ENCODE data around the gene WEE1.

Gene WEE1

GRCh38 chr11:9639099-9639498 lies 65.6 kb downstream of the WEE1 start:
- TF ChIP-seq, protein P1, sequence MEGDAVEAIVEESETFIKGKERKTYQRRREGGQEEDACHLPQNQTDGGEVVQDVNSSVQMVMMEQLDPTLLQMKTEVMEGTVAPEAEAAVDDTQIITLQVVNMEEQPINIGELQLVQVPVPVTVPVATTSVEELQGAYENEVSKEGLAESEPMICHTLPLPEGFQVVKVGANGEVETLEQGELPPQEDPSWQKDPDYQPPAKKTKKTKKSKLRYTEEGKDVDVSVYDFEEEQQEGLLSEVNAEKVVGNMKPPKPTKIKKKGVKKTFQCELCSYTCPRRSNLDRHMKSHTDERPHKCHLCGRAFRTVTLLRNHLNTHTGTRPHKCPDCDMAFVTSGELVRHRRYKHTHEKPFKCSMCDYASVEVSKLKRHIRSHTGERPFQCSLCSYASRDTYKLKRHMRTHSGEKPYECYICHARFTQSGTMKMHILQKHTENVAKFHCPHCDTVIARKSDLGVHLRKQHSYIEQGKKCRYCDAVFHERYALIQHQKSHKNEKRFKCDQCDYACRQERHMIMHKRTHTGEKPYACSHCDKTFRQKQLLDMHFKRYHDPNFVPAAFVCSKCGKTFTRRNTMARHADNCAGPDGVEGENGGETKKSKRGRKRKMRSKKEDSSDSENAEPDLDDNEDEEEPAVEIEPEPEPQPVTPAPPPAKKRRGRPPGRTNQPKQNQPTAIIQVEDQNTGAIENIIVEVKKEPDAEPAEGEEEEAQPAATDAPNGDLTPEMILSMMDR (IDR thresholded peaks at IDR 0.05; ENCODE audit: insufficient read depth, low read depth, low read length, missing control alignments), result no peak
- no peak for DNase-seq (ENCODE audit: low read depth)
- H3K4me3 ChIP-seq (ENCODE audit: low read length), result no peak overlapping the region

Data from epithelial cell of esophagus (primary cell).